ENCODE measurements around the gene MED23. TPM values are rescaled to one million over a fixed set of nuclear protein-coding genes. Genes with fewer than 3 reads are reported as not detected.

The MED23 gene
- total RNA-seq, 1 experiment from 2014 or later = 15.6 TPM

- in situ Hi-C loops (cut with HindIII; ENCODE audit: low pct_unique_long_range_greater_than_20kb, low sequenced_read_pairs) = no loop called here
- no peak for DNase-seq (ENCODE audit: low read depth)
Observed at GRCh38 chr6:131592935-131593334, 35.1 kb downstream of the MED23 start.

GRCh38 chr6:131588643-131589042 lies 39.4 kb downstream of the MED23 start:
- no peak for DNase-seq (ENCODE audit: low read depth)
- in situ Hi-C loops (cut with HindIII; ENCODE audit: low pct_unique_long_range_greater_than_20kb, low sequenced_read_pairs) = no loop called here

DNA sequence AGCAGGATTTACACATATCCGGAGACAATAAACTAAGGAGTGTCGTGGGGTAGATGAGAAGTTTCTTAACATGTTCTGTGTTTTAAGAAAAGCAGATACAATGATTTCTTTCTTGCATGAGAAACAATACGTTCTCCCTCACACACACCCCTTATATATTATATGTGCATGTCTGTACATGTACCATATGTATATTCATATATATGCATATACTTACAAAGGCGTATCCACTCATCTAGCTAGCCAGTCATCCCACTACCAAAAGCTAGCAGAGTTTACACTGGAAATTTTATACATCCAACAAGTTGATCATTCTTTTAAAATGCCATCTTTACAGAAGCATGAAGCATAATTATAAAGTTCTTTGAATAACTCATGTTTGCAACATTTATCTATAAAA lies 40.1 kb downstream of the MED23 start:
- DNase-seq (ENCODE audit: low read depth) = no peak
- in situ Hi-C loops (cut with HindIII; ENCODE audit: low pct_unique_long_range_greater_than_20kb, low sequenced_read_pairs) = no loop called here

- in situ Hi-C loops (cut with HindIII; ENCODE audit: low pct_unique_long_range_greater_than_20kb, low sequenced_read_pairs) = no loop called here
- no peak for DNase-seq (ENCODE audit: low read depth)
Observed at GRCh38 chr6:131586543-131586942, 41.5 kb downstream of the MED23 start.

- in situ Hi-C loops (cut with HindIII; ENCODE audit: low pct_unique_long_range_greater_than_20kb, low sequenced_read_pairs) = no loop called here
- no peak for DNase-seq (ENCODE audit: low read depth)
Observed at GRCh38 chr6:131581523-131581922, 46.5 kb downstream of the MED23 start.

- in situ Hi-C loops (cut with HindIII; ENCODE audit: low pct_unique_long_range_greater_than_20kb, low sequenced_read_pairs) = no loop called here
- no peak for DNase-seq (ENCODE audit: low read depth)
Observed at GRCh38 chr6:131575834-131576478, 52.1 kb downstream of the MED23 start.

- in situ Hi-C loops (cut with HindIII; ENCODE audit: low pct_unique_long_range_greater_than_20kb, low sequenced_read_pairs) = loop anchor here (25.0 kb wide), 1 partner anchor 712 kb away; no protein-coding TSS in a partner anchor
- no peak for DNase-seq (ENCODE audit: low read depth)
Observed at GRCh38 chr6:131574686-131575085, 53.4 kb downstream of the MED23 start.

DNA sequence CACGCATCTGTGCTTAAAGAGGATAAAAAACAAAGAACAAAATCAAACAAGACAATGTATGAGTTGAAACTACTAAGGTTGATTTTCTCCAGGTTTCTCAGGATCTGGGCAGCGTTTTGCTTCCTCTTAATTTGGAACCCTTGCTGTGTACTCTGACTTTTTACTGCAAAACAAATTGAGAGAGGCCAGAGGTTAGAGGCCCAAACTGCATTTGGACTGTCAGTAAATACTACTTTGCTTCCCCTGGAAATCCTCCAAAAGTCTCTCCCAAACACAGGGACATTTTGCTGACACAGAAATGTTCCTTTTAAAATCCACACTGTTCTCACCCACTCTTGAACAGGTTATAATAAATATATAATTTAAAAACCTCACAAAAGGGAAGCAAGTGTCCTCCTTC lies 53.9 kb downstream of the MED23 start:
- no peak for DNase-seq (ENCODE audit: low read depth)
- in situ Hi-C loops (cut with HindIII; ENCODE audit: low pct_unique_long_range_greater_than_20kb, low sequenced_read_pairs) = loop anchor here (25.0 kb wide), 1 partner anchor 712 kb away; no protein-coding TSS in a partner anchor

DNA sequence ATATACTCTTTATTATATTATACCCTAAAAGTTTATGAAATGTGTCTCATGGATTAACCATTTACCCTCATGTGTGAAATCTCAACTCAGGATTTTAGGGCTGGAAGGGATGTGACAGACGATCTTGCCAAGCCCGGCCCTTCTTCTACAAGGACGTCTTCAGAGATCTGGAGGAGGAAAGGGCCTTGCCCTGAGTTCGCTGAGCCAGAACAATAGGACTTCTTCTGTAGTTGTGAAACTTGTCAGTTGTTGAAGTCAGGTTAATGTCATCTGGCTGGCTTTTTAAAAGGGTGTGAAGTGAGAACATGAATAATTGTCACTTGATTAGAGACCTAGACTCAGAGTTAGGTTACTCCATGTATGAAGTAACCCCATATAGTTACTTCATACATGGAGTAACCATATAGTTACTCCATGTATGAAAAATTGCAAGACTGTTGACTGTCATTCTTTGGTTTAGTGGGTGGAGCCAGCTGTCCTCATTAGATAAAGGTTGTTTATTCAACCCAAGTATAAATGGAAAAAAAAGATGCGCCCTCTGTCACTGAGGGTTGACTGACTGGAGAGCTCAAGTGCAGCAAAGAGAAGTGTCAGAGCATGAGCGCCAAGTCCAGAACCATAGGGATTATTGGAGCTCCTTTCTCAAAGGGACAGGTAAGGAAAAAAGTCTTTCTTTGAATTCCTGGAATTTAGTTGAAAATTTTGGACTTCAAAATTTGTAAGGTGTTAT lies 55.2 kb downstream of the MED23 start, which contains the start of gene ARG1:
Gene ARG1, plus strand, starts transcription at position 541 of the 730 bp plus-strand sequence. Its CDS starts 57 bp downstream, at position 598.
- no peak for DNase-seq (ENCODE audit: low read depth)
- in situ Hi-C loops (cut with HindIII; ENCODE audit: low pct_unique_long_range_greater_than_20kb, low sequenced_read_pairs) = loop anchor here (25.0 kb wide), 1 partner anchor 711 kb away; no protein-coding TSS in a partner anchor

- in situ Hi-C loops (cut with HindIII; ENCODE audit: low pct_unique_long_range_greater_than_20kb, low sequenced_read_pairs) = loop anchor here (25.0 kb wide), 1 partner anchor 706 kb away; no protein-coding TSS in a partner anchor
- DNase-seq (ENCODE audit: low read depth) = no peak
Observed at GRCh38 chr6:131568726-131569125, 59.3 kb downstream of the MED23 start.

DNA sequence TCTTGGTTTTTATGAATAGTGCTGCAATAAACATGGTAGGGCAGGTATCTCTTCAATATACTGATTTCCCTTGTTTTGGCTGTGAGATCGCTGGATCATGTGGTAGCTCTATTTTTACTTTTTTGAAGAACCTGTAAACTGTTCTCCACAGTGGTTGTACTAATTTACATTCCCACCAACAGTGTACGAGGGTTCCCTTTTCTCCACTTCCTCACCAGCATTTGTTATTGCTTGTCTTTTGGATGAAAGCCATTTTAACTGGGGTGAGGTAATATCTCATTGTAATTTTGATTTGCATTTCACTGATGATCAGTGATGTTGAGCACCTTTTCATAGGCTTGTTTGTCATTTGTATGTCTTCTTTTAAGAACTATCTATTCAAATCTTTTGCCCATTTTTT lies 63.0 kb downstream of the MED23 start:
- in situ Hi-C loops (cut with HindIII; ENCODE audit: low pct_unique_long_range_greater_than_20kb, low sequenced_read_pairs) = loop anchor here (25.0 kb wide), 1 partner anchor 703 kb away; no protein-coding TSS in a partner anchor
- DNase-seq (ENCODE audit: low read depth) = no peak

DNA sequence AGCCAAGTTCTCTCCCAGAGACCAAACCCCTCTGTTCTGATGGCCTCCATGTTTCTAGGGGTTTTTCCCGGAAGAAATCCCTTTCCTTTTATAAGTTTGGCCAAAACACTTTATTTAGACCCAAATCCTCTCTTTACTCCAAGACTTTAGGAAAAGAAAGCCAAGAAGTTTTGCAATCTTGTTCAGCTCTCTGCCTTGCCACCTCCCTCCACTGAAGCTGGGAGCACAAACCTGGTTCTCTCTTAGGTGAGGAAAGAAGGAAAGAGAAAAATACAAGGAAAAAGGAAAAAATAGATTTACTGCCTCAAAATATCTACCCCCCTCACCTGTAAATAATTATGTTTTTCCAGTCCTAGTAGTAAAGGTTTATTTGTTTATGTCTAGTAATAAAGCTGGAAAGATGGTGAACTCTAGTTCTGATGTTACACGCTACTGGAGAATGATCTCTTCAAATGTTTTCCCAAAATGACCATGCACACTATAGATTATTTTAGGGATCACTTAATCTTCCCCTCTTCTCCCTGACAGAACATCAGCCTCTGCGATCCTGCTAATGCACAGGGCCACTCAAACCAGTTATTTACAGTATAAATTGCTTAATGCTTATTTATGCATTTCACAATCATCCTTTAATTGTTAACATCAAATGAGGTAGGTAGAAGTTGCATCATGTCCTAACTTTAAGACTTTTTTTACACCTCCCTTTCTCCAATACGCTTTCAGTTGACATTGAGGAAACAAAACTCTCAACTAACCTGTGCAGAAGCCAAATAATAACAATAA lies 65.9 kb downstream of the MED23 start:
- no peak for DNase-seq (ENCODE audit: low read depth)
- in situ Hi-C loops (cut with HindIII; ENCODE audit: low pct_unique_long_range_greater_than_20kb, low sequenced_read_pairs) = loop anchor here (25.0 kb wide), 1 partner anchor 700 kb away; no protein-coding TSS in a partner anchor

GRCh38 chr6:131558922-131559321 lies 69.1 kb downstream of the MED23 start:
- in situ Hi-C loops (cut with HindIII; ENCODE audit: low pct_unique_long_range_greater_than_20kb, low sequenced_read_pairs) = loop anchor here (25.0 kb wide), 1 partner anchor 697 kb away; no protein-coding TSS in a partner anchor
- no peak for DNase-seq (ENCODE audit: low read depth)

DNA sequence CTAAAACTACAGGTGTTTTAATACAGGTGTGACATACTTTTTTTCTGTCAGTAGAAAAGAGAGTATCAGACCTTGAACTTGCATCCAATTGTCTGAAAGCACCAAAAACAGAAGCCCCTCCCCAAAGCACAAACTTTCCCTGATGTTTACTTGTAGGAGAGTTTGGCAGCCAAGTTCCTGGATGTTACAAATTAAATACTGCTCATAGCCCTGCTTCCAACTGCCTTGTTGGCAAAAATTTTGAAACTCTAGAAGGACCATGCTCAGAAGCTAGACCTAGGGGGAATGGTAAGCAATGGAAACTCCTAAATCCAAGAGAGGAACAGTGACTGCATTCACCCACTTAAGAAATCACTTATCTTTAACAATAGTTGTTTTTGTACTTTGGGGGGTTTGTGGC lies 72.0 kb downstream of the MED23 start:
- DNase-seq (ENCODE audit: low read depth) = no peak
- in situ Hi-C loops (cut with HindIII; ENCODE audit: low pct_unique_long_range_greater_than_20kb, low sequenced_read_pairs) = loop anchor here (25.0 kb wide), 1 partner anchor 694 kb away; no protein-coding TSS in a partner anchor

- in situ Hi-C loops (cut with HindIII; ENCODE audit: low pct_unique_long_range_greater_than_20kb, low sequenced_read_pairs) = loop anchor here (25.0 kb wide), 1 partner anchor 690 kb away; no protein-coding TSS in a partner anchor
Observed at GRCh38 chr6:131552572-131552971, 75.5 kb downstream of the MED23 start.

DNA sequence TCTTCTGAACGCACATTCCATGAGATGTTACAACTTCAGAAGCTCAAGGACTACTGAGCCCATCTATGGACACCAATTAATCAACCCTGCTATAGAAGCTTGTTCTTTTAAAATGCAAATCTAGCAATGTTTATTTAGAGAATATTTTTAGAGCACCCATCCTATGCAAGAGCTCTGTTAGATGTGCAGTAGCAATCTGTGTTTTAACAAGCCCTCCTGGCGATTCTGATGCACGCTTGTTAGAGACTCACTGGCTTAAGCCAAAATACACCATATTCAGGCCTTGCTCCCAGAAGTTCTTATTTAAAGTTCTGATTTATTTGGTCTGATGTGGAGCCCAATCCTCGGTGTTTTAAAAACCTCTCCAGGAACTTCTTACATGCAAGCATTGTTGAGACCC lies 76.1 kb downstream of the MED23 start:
- in situ Hi-C loops (cut with HindIII; ENCODE audit: low pct_unique_long_range_greater_than_20kb, low sequenced_read_pairs) = loop anchor here (25.0 kb wide), 1 partner anchor 690 kb away; no protein-coding TSS in a partner anchor
- no peak for DNase-seq (ENCODE audit: low read depth)

More at GRCh38 chr6:131552572-131552971, 75.5 kb downstream of the MED23 start:
- no peak for DNase-seq (ENCODE audit: low read depth)

GRCh38 chr6:131549811-131550210 lies 78.2 kb downstream of the MED23 start:
- DNase-seq (ENCODE audit: low read depth) = no peak
- in situ Hi-C loops (cut with HindIII; ENCODE audit: low pct_unique_long_range_greater_than_20kb, low sequenced_read_pairs) = loop anchor here (25.0 kb wide), 1 partner anchor 688 kb away; no protein-coding TSS in a partner anchor

GRCh38 chr6:131548441-131548840 lies 79.6 kb downstream of the MED23 start:
- in situ Hi-C loops (cut with HindIII; ENCODE audit: low pct_unique_long_range_greater_than_20kb, low sequenced_read_pairs) = no loop called here

More at GRCh38 chr6:131548441-131548840, 79.6 kb downstream of the MED23 start:
- no peak for DNase-seq (ENCODE audit: low read depth)
